Stimulated activated CD4-positive, alpha-beta T cell treated with anti-CD3 and anti-CD28 coated beads, Interleukin-12 subunit alpha, Interleukin-12 subunit beta, amount 100 ng/mL, for 24 hours (primary cell): Measurements from ENCODE around the gene LZTFL1.

Experiments
- DNase-seq, 2 experiments: peaks; one replicate each; pipeline ENCODE4 v3.0.0-alpha.2; 2020; ENCODE audit warnings: low read depth in 2 of 2

LZTFL1 gene

GRCh38 chr3:45807681-45808540, 34.0 kb downstream of the LZTFL1 start:
- no peak for DNase-seq

GRCh38 chr3:45807133-45807532, 34.8 kb downstream of the LZTFL1 start:
- DNase-seq, result no peak

DNA sequence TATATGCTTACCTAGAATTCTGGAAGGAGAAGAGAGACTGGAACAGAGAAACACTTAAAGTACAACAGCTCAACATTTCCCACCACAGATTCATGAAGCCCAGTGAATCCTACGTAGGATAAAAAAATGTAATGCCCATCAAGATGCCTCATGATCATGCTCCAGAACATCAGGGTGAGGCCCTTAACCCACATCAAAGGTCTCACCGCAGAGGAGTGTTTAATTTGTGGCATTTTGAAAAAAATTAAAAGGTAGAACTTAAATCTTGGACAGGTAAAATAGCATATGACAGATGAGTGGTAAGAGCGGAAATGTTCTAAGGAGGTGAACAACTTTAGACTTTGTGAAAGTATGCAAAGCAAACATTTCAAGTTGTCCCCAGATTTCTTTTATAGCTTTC, 35.8 kb downstream of the LZTFL1 start:
- no peak for DNase-seq

DNA sequence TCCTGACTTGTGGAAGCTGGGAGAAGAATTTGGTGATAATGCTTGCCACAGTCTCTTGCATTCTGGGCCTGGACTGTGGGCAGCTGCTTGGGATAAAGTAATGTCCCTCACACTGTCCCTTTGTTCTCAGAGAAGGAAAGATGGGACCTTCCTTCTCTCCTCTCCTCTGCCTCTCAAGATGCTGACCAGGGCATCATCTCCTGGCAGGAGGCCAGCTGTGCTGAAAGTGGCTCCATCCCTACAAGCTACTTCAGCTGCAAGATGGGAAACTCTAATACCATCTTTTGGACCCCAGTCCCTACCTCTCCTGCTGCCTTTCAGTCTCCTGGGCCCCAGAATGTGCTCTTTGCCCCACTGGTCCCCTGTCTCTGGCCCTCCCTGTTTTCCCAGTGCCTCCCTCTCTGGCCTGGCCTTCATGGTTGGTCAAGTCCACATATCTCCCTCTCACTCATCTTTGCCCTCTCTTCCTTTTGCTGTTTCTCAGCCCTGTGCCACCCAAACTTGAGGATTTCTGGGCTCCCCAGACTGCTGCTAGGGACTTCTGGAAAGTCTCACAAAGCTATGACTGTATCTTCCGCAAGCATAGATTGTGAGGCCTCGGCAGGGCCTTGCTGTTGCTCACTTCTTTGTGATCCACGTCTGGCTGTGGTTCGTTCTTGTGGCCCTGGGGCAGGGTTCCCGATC, 38.5 kb downstream of the LZTFL1 start:
- no peak for DNase-seq

GRCh38 chr3:45802146-45802545, 39.8 kb downstream of the LZTFL1 start:
- no peak for DNase-seq

DNA sequence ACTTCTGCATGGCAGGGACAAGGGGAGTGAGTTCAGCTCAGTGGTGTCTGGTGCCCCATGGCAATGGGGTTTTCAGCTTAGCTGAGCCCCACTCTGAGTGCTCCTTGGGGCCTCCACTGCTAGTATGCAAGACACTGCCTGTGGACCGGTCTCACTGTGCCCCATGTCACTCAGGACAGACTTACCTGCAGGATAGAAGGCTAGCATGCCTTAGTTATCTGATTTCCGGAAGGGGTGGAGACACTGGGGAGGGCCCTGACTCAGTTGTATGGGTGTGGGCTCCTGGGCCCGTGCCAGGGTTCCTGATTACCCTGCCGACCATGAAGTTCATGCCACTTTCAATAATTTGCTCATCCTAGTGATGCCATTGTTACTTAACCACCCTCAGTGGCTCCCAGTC, 41.3 kb downstream of the LZTFL1 start:
- DNase-seq, result no peak

DNA sequence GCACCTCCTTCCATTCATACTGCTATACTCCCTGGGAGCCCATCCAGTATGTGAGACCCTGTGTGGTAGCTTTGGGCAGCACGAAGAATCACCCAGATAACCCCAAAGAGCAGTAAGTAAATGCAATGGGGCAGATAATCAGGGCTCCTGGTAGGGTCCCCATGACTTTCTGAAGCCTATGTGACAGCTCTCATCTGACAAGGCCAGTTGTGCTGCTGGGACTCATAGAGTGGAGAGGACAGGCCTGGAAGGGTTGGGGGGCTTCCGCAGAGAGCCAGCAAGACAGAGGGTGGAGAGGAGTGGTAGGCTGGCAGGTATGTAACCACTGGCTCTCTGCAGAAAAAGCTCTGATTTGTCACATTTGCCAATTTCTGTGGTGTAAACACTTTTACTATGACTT, 42.3 kb downstream of the LZTFL1 start:
- no peak for DNase-seq

DNA sequence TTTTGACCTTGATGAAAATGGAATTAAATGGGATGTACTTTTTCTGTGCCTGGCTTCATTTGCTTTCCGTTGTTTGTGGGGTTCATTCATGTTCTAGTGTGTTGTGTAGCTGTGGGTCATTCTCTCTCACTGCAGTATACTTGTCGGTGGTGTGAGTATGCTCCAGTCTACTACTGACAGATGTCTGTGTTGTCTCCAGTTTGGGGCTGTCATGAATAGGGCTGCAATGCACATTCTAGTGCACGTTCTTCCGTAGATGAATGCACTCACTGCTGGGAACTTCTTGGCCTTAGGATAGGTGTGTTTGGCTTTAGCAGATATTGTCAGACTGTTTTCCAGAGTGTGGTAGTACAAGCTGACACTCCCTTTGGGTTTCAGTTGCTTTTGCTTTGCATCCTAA, 43.9 kb downstream of the LZTFL1 start:
- DNase-seq, result no peak

DNA sequence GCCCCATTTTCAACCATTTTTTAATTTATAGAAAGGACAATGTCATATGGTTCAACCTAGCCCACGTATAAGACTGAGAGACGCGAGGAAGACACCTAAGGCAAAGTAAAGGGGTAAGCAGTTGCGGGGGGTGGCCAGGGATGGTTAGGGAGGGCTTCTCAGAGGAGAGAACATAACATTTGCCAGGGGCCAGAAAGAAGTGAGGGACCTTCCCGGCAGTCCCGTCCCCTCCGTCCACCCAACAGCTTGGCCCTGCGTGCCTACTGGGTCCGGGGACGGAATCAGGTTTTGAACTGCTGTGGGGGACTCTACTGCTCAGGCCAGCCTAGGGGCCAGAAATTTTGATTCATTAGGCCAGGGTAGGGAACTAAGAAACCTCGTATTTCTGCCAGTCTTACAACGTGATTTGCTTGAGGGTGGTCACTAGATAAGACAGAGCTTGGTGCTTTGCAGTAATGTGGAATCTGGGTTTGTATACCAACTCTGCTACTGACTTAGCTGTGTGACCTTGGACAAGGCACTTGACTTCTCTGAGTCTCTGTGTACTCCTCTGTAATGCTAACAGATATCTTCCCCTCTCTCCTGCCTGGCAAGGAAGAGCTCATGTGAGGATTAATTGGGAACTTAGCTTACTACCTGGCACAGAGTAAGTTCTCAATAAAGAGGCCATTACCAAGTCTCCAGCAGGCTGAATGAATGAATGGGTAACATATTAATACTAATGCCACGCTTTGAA, 44.8 kb downstream of the LZTFL1 start:
- no peak for DNase-seq

DNA sequence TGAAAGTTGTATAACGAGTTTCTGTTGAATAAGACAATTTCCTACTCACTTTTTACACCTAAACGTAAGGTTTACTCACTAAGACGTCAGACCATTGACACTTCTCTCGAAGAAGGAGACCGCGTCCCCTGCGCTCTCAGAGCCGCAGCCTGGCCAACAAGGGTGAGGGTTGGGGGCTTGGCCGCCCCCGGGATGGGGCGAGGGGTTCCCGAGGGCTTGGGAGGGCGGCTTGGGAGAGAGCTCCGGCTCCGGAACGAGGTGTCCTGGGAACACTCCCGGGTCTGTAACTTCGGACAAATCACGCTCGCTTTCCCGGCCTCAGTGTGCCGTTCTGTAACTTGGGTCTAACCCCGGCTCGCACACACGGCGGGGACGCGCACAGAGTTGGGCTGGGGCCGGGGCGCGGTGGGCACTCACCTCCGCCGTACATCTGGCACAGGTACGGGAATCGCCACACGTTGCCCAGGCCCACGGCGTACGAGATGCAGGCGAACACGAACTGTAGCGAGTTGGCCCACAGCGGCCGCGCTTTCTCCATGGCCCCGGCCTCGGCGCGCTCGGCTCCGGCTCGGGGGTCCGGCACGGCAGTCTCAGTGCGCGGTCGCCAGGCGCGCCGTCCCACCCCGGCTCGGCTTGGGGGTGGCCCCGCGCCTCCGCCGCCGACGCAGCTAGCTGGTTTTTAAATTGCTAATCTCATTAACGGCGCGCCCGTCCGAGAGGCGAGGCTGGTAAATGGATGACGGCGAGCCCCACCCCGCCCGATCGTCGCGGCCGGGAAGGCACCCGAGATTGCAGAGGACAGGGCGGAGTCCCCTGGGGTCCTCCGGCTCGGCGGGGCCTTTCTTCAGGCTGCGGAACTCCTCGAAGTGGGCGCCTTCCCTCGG, 45.8 kb downstream of the LZTFL1 start, which contains the start of gene SLC6A20:
TSS of gene SLC6A20 (minus strand) at position 655 of the 884 bp plus-strand sequence. CDS start at position 538, 117 bp downstream.
- no peak for DNase-seq

DNA sequence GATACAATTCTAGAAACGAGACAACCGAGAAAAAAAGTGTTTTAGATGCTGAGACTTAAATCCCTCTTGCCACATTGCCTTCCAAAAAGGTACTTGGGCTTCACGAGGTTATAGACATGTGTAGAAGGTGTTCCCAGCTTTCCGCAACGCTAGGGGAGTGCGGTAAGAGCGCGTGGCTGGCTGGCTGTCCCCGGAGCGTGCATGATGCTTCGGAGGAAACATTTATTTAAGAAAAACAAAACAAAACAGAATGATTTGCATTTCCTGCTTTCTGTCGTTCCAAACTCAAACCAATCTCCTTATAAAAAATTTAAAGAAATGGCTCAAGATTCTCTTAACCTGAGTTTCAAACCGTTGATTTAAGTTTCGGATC, 46.4 kb downstream of the LZTFL1 start:
- DNase-seq, result no peak

DNA sequence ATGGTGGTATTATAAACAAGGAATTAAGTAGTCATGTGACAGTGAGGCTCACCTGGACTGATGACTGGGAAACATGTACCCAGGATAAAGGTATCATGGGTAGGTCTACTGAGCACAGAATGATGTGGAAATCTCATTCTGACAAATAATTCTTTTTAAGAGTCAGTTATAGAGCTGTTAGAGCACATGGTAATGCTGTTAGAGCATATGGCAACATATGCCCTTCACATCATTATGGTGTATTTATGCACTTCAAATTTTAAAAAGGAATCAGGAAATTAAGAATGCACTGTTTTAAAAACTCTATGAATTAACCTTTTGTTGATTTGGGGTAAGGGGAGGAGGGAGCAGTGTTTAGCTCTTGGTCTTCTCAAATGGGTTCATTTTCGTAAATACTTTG, 47.3 kb downstream of the LZTFL1 start:
- no peak for DNase-seq

GRCh38 chr3:45794177-45794560, 47.8 kb downstream of the LZTFL1 start:
- DNase-seq, result no peak

DNA sequence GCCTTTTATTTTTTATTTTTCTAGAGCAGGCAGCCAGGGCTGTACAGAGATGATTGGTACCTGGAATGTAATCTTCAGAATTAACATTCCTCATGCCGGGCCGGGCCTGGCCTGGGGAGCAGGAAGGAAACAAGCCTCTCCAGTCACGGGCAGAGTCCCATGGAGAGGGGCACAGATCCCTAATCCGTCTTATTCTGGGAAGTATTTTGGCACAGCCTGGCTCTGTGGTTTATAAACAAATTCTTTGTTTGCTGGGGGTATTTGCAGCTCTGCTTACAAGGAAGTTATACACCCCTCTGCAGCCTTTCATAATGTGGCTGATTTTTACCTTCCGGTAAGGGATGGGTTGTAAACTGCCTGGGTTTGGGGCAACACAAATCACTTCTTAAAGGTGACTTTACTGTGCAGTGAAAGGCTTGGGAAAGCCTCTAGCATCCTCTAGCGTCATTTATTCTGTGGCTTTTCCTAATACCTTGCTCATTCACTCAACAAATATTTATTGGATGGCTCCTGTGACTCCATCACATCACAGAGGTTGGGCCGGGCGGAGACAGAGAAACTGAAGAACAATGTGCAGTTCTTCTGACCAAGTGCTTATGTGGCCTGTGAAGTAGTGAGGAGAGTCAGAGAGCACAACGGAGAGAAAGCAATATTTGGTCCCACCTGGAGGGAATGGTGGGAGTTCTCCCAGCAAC, 48.3 kb downstream of the LZTFL1 start:
- no peak for DNase-seq

DNA sequence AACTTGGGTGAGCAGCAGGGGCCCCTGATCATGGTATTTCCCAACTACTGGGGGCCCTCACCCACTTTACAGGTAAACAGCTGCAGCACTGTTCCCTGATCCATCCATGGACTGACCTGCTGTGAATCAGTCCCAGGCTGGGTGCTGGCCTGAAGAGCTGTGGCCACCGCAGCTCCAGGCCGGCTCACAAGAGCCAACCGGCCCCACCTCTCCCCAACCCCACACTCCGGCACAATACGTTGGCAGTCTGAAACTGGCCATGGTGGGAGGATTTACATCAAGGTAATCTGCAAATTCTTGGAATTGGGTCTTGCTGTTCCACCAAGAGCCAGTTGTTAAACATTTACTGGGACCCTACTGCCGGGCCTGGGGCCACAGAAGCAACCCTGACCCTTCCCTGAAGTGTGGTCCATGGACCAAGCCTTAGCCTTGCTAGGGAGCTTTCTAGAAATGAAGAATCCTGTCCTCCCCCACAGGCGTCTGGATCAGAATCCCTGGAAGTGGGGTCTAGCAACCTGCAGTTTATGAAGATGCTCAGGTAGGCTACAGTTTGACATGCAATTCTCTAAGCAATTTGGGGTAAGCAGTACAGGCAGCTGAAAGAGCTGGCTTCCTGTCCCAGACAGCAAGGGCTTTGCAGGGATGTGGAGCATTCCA, 49.3 kb downstream of the LZTFL1 start:
- no peak for DNase-seq

GRCh38 chr3:45792036-45792435, 49.9 kb downstream of the LZTFL1 start:
- no peak for DNase-seq

- no peak for DNase-seq
Measured at GRCh38 chr3:45790596-45790995, 51.3 kb downstream of the LZTFL1 start.

- no peak for DNase-seq
Measured at GRCh38 chr3:45789235-45789812, 52.6 kb downstream of the LZTFL1 start.

GRCh38 chr3:45787551-45787950, 54.4 kb downstream of the LZTFL1 start:
- DNase-seq, result no peak
